ENCODE data around the gene MAP1LC3B.

- TF ChIP-seq CTCF (IDR thresholded peaks at IDR 0.05; ENCODE audit: insufficient read depth, low read length) (no peak), POLR2AphosphoS5 (IDR thresholded peaks at IDR 0.05; ENCODE audit: low read depth) (no peak), REST (IDR thresholded peaks at IDR 0.05; ENCODE audit: insufficient replicate concordance, low read depth) (no peak)
Measured at GRCh38 chr16:87439926-87440325, 47.8 kb downstream of the MAP1LC3B start.

Measured in HL-60 (cell line).